Hematopoietic multipotent progenitor cell treated with erythropoietin and hydrocortisone succinate and interleukin-3 and kit ligand, for 6 days (in vitro differentiated cells): Measurements from ENCODE around the gene DAW1.

Experiments used
- DNase-seq: peaks from one replicate; pipeline ENCODE4 v3.0.0-alpha.2; 2015

DAW1 gene

DNA sequence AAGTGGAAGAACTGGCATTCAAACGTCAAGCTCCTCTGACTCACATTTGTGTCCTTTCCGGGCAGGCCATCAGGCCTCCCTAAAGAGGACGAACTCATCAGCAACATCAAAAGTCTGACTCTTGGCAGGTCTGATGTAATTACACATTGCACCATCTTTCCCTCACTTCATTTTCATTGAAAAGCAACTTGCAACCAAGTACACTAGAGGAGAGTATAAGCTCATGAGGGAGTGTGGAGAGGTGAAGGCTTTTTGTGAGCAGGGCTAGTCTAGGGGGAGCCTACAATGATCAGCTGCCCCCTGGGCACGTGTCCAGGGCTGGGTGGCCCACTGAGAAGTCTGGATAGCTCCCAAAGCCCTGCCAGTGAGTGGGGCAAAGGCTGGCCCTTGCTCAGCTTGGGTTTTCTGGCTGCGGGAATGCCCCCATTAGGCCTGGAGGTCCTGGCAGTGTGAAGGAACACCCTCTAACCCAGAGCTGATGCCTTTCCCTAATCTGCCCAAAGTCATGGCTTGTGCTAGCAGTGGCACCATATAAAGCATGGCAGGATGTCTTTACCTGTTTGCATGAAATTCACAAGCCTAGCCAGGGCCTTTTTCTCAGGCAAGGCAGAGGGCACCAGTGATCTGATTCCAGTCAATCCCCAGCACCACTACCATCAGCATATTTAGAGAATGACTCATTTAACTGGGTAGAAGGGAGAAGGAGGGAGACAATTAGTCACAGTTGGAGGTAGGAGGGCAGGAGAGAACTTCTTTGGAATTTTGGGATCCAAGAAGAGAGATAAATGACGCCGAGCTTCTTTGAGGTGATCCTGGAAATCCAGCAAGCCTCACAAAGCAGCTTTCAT lies 8.5 kb upstream of the DAW1 start:
- no peak for DNase-seq

DNA sequence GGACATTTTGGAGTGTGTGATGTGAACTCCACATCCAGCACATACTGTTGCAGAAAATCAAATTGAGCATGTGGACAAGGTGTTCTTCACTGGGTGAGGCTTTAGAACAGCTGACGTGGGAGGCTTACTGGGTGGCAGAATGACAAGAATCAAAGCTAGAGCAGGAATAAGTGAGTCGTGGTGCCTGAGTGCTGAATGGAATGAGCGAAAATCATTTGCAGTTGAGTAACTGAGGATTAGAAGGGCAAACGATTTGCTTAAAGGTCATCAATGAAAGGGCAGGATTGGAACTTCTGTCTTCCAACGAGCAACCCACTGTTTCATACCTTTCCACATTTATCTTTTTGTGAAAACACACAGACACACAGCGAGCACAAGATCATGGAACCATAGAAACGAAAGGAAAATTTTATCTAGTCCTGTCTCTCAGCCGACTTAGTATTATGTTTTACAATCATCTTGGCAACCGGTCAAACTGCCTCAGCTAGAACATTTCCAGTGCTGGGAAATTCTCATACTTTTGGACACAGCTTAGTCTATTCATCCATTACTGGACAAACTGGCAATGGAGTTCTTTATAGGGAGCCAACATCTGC lies 7.2 kb upstream of the DAW1 start:
- DNase-seq: no peak

DNA sequence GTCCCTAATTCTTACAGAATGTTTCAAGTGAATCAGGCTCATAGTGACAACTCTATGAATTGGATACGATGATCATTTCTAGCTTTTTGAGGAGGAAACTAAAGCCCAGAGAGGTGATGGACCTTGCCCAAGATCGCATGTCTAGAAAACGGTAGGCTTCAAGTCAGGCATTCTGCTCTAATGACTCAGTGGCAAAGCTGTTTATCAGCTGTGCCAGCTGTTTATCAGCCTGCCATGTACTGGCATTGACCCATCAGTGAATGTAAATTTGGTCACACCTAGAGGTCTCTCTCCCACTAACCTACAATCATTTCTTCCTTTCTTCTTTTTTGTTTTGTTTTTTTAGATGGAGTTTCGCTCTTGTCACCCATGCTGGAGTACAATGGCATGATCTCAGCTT lies 6.1 kb upstream of the DAW1 start:
- peak; percentile 42 for DNase-seq

DNA sequence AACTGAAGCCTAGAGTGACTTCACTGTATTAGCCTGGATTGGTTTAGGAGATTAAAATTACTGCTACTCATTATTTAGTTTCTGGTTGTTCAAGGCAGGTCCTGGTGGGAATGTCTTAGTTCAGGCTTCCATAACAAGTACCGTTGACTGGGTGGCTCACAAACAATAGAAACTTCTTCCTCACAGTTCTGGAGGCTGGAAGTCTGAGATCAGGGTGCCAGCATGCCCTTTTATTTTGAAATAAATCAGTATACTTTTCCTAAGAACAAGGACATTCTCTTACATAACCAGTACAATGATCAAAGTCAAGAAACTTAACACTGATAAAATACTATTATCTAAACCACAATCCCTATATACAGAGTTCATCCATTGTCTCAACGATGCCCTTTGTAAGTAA lies 4.0 kb upstream of the DAW1 start:
- no peak for DNase-seq

DNA sequence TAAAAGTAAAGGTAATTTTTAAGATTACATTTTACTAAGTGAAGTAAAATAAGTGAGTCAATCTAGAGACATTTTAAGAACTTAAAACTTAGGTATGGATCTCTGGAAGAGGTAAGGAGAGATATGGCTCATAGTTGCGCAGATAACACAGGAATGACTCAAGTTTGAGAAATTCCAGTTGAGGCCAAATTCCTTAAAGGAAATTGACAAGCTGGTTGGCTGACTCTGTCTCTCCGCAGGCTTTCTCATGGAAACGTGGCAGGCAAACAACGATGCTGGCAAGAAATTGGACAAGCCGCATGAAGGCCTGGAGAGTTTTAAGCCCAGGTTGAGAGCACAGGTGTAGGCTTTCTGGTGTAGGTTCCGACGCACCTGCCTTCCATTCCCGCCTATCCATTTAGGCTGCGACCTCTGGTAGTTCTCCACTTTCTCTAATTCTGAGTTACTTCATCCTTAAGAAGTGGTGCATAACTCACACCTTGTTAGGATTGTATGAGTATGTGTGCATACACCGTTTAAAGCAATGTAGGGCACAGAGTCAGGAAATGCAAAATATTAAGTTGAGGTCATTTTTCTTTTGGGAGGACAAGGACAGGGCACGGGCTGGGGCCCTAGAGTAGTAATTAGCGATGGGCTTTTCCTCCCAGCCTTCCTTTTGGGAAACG lies 589 bp upstream of the DAW1 start:
- DNase-seq: no peak

DNA sequence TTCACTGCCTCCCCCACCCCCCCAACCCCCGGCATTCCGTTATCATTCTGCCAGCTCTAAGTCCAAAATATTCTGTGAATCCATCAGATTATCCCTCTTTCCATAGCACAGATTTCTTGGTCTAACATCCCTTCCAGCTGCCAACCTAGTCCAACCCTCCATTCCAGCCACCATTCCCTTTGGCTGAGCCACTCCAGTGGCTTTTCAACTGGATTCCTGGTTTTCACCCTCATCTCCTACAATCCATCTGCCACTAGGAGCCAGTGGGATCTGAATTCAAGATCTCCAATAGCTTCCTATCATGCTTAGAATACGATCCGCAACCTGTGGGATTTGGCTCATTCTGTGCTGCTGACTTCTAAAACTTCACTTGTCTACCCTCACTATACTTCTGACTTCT lies 1.2 kb downstream of the DAW1 start:
- DNase-seq: no peak

DNA sequence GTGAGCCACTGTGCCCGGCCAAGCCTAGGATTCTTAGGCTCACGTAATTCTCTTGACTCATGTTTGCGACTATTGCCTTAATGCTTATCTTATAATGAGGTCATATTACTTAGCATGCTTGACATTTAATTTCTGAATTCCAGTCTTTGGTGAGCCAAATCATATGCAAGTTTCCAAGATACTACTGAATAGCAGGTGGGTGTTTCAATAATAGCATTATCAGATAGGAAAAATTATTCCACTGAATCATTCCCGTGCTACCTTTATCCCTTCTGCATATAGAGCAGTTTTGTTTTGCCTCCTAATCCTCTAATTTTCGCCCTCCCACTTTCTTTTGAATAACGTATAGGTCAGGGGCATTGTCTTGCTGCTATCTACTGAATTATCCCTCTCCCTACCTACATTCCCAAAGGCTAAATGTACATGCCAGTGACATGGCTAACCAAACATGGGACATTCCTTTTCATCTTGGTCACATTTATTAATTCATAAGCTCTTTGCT lies 4.9 kb downstream of the DAW1 start:
- DNase-seq: no peak

DNA sequence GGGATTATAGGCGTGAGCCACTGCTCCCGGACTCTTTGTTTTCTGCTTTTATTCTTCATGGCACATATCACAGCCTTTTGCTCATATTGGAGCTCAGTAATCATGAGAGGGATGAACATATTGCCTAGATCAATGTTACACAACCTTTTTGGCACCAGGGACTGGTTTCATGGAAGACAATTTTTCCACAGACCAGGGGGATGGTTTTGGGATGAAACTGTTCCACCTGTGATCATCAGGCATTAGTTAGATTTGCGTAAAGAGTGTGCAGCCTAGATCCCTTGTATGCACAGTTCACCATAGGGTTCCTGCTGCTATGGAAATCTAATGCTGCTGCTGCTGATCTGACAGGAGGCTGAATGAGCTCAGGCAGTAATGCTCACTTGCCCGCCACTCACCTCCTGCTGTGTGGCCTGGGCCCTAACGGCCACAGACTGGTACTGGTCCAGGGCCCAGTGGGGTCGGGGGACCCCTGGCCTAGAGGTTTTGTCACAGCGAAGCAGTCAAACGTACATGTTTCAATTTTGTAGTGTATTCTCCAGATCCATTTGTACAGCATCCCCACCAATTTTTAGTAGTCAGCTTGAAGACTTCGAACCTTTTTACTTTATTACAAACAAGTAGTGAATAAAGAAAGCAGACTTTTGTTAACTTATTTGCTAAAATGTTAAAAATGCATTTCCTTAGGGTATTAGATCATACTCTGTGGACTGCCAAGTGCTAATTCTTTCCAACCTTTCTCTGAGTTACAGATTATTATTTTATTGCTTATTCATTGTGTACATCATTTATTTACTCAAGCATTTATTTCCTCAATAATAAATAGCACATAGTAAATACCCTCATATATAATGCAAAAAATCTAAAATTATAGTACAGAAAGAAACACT lies 6.2 kb downstream of the DAW1 start:
- no peak for DNase-seq

DNA sequence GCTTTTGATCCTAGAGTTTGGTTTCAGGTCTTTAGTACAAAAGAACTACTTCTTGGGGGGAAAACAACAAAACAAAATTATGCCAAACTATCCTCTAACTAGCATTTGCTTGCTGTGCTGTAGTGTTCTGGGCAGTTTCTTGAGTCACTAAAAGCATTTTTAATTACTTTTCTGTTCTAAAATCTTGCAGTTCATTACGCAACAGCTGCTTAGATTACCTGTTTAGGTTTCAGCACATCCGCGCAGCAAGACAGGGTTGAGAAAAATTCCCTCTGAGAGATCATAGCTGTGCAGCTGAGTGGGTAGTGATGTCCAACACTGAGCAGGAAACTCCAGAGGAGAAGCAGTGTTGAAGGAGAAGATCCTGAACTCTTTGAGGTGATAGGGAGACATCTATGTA lies 9.0 kb downstream of the DAW1 start:
- DNase-seq: no peak

DNA sequence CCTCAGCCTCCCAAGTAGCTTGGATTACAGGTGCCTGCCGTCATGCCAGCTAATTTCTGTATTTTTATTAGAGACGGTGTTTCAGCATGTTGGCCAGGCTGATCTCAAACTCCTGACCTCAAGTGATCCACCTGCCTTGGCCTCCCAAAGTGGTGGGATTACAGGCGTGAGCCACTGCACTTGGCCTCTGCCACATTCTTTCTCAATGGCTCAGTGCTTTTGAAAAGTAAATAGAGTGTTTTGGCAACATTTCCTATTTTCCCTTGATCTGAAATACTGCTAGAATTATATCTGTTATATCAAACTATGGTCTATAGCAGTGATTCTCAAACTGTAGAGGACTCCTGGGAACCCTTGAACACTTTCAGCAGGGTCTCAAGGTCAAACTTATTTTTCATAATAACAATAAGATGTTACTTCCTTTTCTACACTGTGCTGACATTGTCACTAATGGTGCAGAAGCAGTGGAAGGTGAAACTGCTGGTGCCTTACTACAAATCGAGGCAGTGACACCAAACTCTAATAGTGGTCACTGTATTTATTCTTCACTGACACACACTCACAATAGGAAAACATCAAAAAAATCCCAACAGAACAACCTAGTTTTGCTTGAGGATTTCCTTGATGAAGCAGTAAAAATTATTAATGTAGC lies 10.6 kb downstream of the DAW1 start:
- no peak for DNase-seq

DNA sequence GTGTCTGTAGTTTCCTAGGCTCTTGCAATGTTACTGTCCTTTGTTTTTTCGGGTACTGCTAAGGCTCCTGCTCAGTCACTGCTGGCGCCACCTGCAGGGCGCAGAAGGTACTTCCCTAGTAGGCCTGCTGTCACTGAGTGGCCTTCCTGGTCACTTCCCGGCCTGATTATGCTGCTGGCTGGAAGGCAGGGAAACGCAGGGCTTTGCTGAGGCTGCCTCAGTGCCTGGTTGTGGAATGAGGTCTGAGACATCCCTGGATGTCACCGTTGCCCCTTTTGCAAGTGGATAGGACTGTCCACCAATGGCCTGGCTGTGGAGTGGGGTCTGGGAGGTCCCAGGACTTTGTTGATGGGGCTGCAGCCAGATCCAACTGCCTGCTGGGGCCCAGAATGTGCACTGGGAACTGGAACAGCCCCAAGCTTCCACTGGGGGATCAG lies 13.1 kb downstream of the DAW1 start:
- DNase-seq: peak; percentile 73

DNA sequence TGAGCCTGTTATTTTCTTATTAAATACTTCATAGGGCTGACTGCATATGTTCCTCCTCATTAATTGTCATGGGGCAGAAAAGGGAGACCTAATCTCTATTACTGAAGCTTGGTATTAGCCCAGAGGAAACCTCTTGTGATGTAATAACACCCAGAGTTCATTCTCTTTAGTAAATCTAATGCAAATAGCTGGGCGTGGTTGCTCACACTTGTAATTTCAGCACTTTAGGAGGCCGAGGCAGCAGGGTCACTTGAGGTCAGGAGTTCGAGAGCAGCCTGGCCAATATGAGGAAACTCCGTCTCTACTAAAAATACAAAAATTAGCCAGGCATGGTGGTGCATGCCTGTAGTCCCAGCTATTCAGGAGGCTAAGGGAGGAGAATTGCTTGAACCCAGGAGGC lies 14.7 kb downstream of the DAW1 start:
- DNase-seq: no peak

DNA sequence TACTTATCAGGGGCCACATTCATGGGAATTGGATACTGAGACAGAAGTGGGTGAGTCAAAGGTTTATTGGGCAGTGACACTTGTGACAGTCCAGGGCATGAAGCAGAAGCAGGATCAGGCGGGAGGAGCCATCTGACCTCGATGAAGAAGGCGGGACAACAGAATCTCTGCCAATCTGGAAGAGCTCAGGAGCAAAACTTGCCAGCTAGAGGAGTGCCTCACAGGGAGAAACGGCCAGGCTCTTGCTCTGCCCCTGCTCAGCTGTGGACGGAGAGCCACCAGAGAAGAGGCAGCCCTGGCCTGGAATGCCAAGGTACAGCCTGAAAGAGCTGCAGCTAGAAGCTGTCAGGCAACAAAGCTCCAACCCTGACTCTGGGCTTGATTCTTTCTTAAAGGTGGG lies 16.9 kb downstream of the DAW1 start:
- DNase-seq: no peak

DNA sequence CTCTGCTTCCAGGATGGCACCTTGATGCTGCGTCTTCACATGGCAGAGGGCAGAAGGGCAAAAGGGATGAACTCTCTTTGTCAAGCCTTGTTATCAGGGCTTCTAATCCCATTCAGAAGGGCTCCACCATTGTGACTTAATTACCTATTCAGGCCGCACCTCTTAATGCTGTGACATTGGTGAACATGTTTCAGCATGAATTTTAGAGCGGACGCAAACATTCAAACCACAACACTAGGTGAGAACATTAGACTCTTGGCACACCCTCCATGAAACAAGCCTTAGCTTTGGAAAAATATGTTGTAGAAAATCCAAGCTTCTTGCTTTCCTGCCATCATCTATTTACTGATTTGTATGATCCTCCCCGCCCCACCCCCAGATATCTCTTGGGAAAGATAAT lies 17.9 kb downstream of the DAW1 start:
- no peak for DNase-seq

DNA sequence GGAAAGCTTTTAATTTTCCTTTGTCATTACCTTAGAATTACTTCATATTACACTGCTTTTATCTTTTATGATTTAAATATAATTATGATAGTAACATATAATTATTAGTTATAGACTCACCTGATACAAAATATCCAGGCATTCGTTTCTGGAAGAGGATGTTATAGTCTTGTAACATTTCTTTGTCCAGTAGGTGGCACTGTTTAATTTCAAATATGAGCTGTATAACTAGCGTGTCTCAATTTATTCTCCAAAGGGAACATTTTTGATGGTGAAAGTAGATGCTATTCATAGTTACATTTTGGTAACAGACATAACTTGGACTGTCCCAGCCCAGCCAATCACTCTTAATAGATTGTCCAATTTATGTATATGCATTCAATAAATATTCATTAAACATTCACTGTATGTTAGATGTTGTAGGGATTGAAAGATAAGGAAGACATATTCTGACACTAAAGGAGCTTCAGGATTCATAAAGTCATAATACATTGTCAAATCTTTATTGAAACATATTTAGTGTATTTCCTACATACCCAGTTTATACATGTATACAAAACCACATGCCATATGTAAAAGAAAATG lies 19.2 kb downstream of the DAW1 start:
- DNase-seq: peak; percentile 82

DNA sequence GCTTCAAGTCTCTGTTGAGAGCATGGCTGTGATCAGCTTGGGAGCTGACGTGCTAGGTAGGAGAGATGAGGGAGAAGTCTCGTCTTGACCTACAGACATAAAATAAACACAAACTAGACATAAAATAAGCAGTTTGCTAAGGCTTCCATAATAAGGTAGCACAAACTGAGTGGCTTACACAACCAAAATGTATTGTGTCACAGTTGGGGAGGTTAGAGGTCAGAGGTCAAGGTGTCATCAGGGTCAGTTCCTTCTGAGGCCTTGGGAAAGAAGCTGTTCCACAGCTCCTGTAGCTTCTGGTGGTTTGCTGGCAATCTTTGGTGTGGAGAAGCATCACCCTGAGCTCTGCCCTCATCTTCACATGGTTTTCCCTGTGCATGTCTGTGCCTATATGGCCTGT lies 20.2 kb downstream of the DAW1 start:
- DNase-seq: no peak

DNA sequence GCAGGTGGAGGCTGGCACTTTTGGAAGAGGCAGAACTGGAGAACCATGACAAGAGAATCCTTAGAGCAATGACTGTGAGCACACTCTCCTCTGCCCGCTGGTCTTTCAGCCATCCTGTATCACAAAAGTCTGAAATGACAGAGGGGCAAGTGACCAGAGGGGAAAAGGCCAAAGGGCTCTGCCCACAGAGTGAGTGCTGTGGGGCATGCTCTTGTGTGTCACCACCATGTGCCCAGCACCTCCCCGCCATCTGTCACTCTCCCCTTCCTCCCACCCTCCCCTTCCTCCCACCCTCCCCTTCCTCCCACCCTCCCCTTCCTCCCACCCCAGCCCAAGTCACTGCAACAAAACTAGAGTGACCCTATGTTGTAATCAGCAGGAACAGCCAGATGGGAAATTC lies 31.9 kb downstream of the DAW1 start:
- no peak for DNase-seq

DNA sequence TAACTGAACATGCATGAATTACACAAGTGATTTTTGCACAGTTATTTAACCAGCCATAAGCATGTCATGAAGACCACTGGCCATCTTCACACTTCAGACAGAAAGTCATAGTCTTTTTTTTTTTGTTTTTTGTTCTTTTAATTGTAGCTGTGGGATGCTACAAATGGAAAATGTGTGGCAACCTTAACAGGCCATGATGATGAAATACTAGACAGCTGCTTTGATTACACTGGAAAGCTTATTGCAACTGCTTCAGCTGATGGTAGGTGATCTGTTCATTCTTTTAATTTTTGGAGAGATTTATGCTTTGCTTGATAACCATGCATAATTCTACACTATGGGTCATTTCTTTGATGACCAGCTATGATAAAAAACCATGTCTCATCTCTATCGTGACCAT lies 35.6 kb downstream of the DAW1 start:
- no peak for DNase-seq

DNA sequence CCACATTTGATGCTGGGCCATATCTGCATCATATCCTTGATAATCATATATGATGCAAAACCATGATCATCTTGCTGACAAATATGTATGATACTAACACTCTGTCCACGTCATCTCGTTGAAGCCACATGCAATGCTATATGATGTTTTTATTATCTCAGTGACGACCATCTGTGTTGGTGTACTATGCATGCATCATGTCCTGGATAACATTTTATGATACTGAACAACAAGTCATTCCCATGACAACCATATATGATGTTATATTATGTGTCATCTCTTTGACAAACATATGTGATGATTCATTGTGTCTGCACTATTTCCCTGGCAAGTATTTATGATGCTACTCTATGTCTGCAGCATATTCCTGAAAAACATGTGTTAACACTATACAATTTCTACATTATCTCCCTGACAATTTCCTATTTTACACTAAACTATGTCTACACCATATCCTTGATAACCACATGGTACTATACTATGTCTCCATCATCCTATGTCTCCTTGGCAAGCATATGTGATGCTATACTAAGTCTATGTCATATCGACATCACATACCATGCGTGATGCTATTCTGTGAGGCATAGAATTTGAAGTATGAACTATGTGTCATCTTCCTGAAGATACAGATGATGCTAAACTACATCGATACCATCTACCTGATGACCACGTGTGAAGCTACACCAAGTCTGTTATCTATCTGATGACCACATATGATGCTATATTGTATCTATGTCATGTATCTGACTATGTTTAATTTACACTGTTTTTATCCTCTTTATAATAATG lies 37.0 kb downstream of the DAW1 start:
- no peak for DNase-seq

DNA sequence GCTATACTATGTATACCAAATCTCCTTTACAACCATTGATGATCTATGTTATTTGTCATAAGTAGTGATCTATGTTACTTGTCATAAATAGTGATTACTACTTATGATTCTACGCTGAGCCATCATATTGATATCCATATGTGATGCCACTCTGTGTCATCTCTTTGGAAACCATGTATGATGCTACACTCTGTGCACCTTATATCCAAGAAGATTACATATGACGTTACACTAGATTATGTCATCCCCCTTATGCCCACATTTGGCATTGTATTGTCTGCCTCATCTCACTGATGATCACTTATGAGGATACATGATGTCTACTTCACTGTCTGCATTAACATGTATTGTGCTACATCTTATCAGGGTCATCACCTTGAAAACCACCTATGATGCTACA lies 42.9 kb downstream of the DAW1 start:
- DNase-seq: no peak

DNA sequence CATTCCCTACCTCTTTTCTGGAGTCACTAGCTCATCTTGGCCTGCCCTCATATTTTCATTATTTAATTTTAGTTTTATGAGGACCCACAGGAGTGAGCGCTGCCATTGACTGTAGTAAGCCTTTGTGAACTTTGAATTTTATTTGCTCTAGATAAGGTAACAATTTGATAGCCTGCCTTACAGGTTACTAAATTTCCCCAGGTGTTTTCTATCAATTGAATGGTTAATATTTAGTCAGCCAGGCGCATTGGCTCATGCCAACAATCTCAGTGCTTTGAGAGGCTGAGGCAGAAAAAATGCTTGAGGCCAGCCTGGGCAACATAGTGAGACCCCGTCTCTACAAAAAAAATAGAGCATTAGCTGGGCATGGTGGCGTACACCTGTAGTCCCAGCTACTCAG lies 50.2 kb downstream of the DAW1 start:
- no peak for DNase-seq
